Esophagus squamous epithelium (tissue), 5 donors: ENCODE results near the gene KAT2B. TPM values are rescaled to one million over a fixed set of nuclear protein-coding genes. Genes with fewer than 3 reads are reported as not detected.
"Not testable (repeated sequence)": the region's sequence is repeated elsewhere in the genome, so short reads cannot be mapped to it uniquely, and the experiment has no call there.

Source experiments
- DNase-seq: peaks from one replicate; lab custom pipeline; 2025; lab: John Stamatoyannopoulos, UW
- H3K27ac ChIP-seq, 4 donors: fragments of 200-600 bp; sonication (generic); one replicate each; pipeline ENCODE4 v1.5.1; 2016 to 2019; ENCODE audit warnings: mild to moderate bottlenecking in 1 of 4
- H3K27me3 ChIP-seq, 4 donors: fragments of 200-600 bp; sonication (generic); 1 replicate in 3 of 4; 2 replicates in 1 of 4; pipeline versions ENCODE4 v1.5.1 to v1.6.0; 2017 to 2021; ENCODE audit warnings: antibody characterized with exemption in 1 of 4
- H3K36me3 ChIP-seq, 3 donors: fragments of 200-600 bp; sonication (generic); one replicate each; pipeline ENCODE4 v1.5.1; 2016 to 2019
- H3K4me1 ChIP-seq, 3 donors: fragments of 200-600 bp; sonication (generic); one replicate each; pipeline ENCODE4 v1.5.1; 2017 to 2019
- H3K4me3 ChIP-seq, 4 donors: fragments of 200-600 bp; sonication (generic); 1 replicate in 3 of 4; 2 replicates in 1 of 4; pipeline ENCODE4 v1.5.1; 2016 to 2019; ENCODE audit warnings: mild to moderate bottlenecking in 2 of 4, moderate library complexity in 1 of 4
- H3K9me3 ChIP-seq, 3 donors: fragments of 200-600 bp; sonication (generic); one replicate each; pipeline ENCODE4 v1.5.1; 2016 to 2019
- CTCF ChIP-seq, 6 experiments: fragments of 450-650 bp in 4 of 6; fragments of 200-600 bp in 2 of 6; sonication (generic) in 2 of 6; IDR thresholded peaks; one replicate each; pipeline ENCODE4 v1.5.1; 2016 to 2019; ENCODE audit warnings: antibody characterized with exemption in 6 of 6, mild to moderate bottlenecking in 4 of 6, moderate library complexity in 4 of 6
- POLR2A ChIP-seq, 4 donors: fragments of 450-650 bp; IDR thresholded peaks; one replicate each; pipeline ENCODE4 v1.6.1; 2017; ENCODE audit warnings: antibody characterized with exemption in 4 of 4, mild to moderate bottlenecking in 4 of 4, moderate library complexity in 3 of 4
- WGBS, 2 donors: methylation state at CpG; one replicate each; pipeline ENCODE4 v1.1.5; 2018; 5-methylcytosine and 5-hydroxymethylcytosine counted together
- intact Hi-C: fragments of 100-400 bp; cut with DNase I; formaldehyde crosslinking; loops from one replicate; pipeline ENCODE4 v1.15.0; 2022
- total RNA-seq, 4 donors: library from RNA; depleted of rRNA; stranded (reverse); fragments of >200 nt; gene quantifications; one replicate each; pipeline ENCODE4 v1.1.0, GENCODE V29; 2016
- donor health status: DM: yes; HTN: yes; CAD: no.

Gene KAT2B
- total RNA-seq, 4 donors from 2014 or later: 20.0 to 27.1 (median 23.8) TPM

- H3K9me3 ChIP-seq: no peaks in the 10 kb centered on the region
- peaks cover 27 to 65% (median 28%) of the 10 kb centered on the region in 3 donors for H3K4me1 ChIP-seq
- H3K4me3 ChIP-seq: peak overlapping the region; percentile 74 to 97 (median 84)
- peak; percentile 27 for DNase-seq
- H3K27me3 ChIP-seq: no peaks in the 10 kb centered on the region
- no peaks in the 10 kb centered on the region for H3K36me3 ChIP-seq
- TF ChIP-seq CTCF (IDR thresholded peaks at IDR 0.05) (peak in 1 of 6 experiments; percentile 13), POLR2A (IDR thresholded peaks at IDR 0.05) (peak in 1 of 4 donors; percentile 69)
- intact Hi-C loops: loop anchor here (2.0 to 10.0 kb wide), 2 partner anchors 94 to 144 kb away; partner anchors contain the start of genes RAB5A and SGO1
- WGBS, 2 donors: 0 to 2% methylated on average over 4 to 10 of the region's 28 CpGs
- peak overlapping the region; percentile 95 to 99 (median 96) for H3K27ac ChIP-seq
Measured at GRCh38 chr3:20041197-20041780, 1.0 kb downstream of the KAT2B start.

- Histone ChIP-seq H3K27ac (peak overlapping the region; percentile 95 to 99 (median 96)), H3K36me3 (no peaks in the 10 kb centered on the region), H3K4me1 (peaks cover 27 to 75% (median 37%) of the 10 kb centered on the region in 3 donors), H3K27me3 (no peaks in the 10 kb centered on the region), H3K9me3 (no peaks in the 10 kb centered on the region), H3K4me3 (peak overlapping the region in 2 of 4 donors; percentile 93 to 97)
- intact Hi-C loops: loop anchor here (10.0 kb wide), 1 partner anchor 142 kb away; the partner anchor contains the start of gene SGO1
- WGBS, 2 donors: 74 to 87% methylated on average over 5 of the region's 5 CpGs
- DNase-seq: no peak
- TF ChIP-seq CTCF (IDR thresholded peaks at IDR 0.05): no peak
- no peak for TF ChIP-seq POLR2A (IDR thresholded peaks at IDR 0.05)
Measured at GRCh38 chr3:20042331-20042730, 2.1 kb downstream of the KAT2B start.

- 8 to 14% methylated on average over 4 of the region's 4 CpGs for WGBS, 2 donors
- H3K36me3 ChIP-seq: no peaks in the 10 kb centered on the region
- peak; percentile 24 for DNase-seq
- TF ChIP-seq CTCF (IDR thresholded peaks at IDR 0.05) (no peak), POLR2A (IDR thresholded peaks at IDR 0.05) (no peak)
- no peaks in the 10 kb centered on the region for H3K9me3 ChIP-seq
- H3K4me1 ChIP-seq: peaks cover 35 to 82% (median 39%) of the 10 kb centered on the region in 3 donors
- peak overlapping the region; percentile 7 to 46 (median 26) for H3K4me3 ChIP-seq
- H3K27me3 ChIP-seq: no peaks in the 10 kb centered on the region
- H3K27ac ChIP-seq: peak overlapping the region; percentile 74 to 99 (median 96)
- intact Hi-C loops: loop anchor here (10.0 kb wide), 1 partner anchor 141 kb away; the partner anchor contains the start of gene SGO1
Measured at GRCh38 chr3:20043396-20043795, 3.1 kb downstream of the KAT2B start.

DNA sequence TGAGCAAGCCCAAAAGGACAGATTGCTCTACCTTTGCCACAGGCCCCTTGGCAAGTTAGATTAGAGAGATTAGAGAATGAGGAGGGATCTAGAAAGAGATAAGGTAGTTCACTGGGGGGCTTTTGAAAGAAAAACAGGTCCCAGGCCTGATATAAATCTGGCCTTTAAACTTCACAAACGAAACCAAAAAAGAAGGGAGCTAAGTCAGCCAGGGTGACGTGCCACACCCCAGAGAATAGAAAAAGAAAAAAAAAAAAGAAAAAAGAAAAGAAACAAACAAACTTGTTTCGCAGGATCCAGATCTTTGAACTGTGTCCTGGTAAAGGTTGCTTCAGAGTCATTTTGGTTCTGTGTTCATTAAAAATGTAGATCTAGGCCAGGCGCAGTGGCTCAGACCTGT is 3.6 kb downstream of the KAT2B start:
- intact Hi-C loops: loop anchor here (10.0 kb wide), 1 partner anchor 141 kb away; the partner anchor contains the start of gene SGO1
- TF ChIP-seq CTCF (IDR thresholded peaks at IDR 0.05) (no peak), POLR2A (IDR thresholded peaks at IDR 0.05) (no peak)
- Histone ChIP-seq H3K9me3 (no peaks in the 10 kb centered on the region), H3K36me3 (no peaks in the 10 kb centered on the region), H3K27ac (peak overlapping the region; percentile 74 to 99 (median 96)), H3K4me3 (peak overlapping the region; percentile 7 to 46 (median 26)), H3K4me1 (peaks cover 37 to 82% (median 43%) of the 10 kb centered on the region in 3 donors), H3K27me3 (no peaks in the 10 kb centered on the region)
- WGBS, 2 donors: 33 to 34% methylated on average over 4 of the region's 4 CpGs
- no peak for DNase-seq

- not testable (repeated sequence) for H3K9me3 ChIP-seq, H3K4me3 ChIP-seq, H3K27me3 ChIP-seq, H3K36me3 ChIP-seq, DNase-seq
- intact Hi-C loops: loop anchor here (10.0 kb wide), 1 partner anchor 140 kb away; the partner anchor contains the start of gene SGO1
- 97 to 100% methylated on average over 3 of the region's 3 CpGs for WGBS, 2 donors
- peak overlapping the region in 1 of 4 donors; percentile 96 for H3K27ac ChIP-seq
- peaks cover 38 to 89% (median 45%) of the 10 kb centered on the region in 3 donors for H3K4me1 ChIP-seq
Measured at GRCh38 chr3:20045141-20045540, 4.9 kb downstream of the KAT2B start.
